ENCODE data around the gene EYA3. TPM values are rescaled to one million over a fixed set of nuclear protein-coding genes. Genes with fewer than 3 reads are reported as not detected.

Gene EYA3
- total RNA-seq, 1 experiment from 2014 or later, result 17.1 TPM

DNA sequence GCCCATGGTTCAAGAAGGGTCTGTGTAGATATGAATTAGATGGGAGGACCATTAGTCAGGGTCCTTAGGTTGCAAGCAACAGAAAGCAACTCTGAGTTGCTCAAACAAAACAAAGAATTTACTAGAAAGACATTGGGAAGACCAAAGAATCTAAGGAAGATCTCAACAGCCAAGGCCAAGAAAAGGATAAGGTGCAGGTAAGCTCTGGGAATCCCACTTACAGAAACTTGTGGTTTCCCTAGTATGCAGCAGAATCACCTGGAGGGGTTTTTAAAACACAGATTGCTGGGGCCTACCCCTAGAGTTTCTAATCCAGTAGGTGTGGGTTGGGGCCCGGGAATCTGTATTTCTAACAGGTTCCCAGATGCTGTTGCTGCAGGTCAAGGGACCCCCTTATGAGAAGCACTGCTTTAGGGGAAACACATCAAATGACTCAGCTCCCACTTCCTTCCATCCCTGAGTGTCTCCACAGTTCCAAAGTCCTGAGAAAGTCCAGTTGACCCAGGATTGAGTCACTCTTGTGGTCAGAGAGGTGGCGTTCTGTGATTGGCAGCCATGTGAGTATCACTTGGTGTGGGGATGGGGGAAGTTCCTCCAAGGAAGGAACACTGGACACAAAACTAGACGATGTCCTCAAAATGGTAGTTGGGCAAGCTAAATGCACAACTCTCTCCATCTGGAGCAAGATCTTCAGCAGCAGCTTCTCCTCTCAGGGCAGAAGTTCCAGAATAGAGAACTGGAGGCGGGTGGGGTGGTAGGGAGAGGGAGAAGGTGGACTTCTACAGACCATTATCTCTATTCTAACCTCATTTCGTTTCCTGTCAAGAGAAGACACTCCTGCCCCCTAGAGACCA lies 24.2 kb upstream of the EYA3 start:
- H3K79me2 ChIP-seq (ENCODE audit: low read length), result no peaks in the 10 kb centered on the region
- peak; percentile 93 for DNase-seq
- H3K9me2 ChIP-seq (replicated peaks; ENCODE audit: low read length), result no peaks in the 10 kb centered on the region
- CTCF ChIA-PET, result interaction anchor here (0.6 kb wide), 1 partner anchor 151 kb away, joined by 6 read pairs; no protein-coding TSS in a partner anchor
- H3K36me3 ChIP-seq (ENCODE audit: low read depth, low read length), result no peaks in the 10 kb centered on the region
- H3K27me3 ChIP-seq (ENCODE audit: low read length), result no peaks in the 10 kb centered on the region
- H3K27ac ChIP-seq (ENCODE audit: low read length), result peak overlapping the region; percentile 99
- POLR2A ChIA-PET (ENCODE audit: unreplicated experiment), result interaction anchor here (0.5 kb wide), 1 partner anchor 97 kb away, joined by 3 read pairs; no protein-coding TSS in a partner anchor
- H3K4me1 ChIP-seq (ENCODE audit: insufficient read depth, low read length), result peaks cover 36% of the 10 kb centered on the region
- H3K4me3 ChIP-seq (ENCODE audit: low read length), result no peak overlapping the region
- BruUV-seq (replicated peaks), result no TSS peak
- no peak for TF ChIP-seq EZH2 (IDR thresholded peaks at IDR 0.05; ENCODE audit: low read length, unreplicated experiment)
- TF ChIP-seq, protein P1, sequence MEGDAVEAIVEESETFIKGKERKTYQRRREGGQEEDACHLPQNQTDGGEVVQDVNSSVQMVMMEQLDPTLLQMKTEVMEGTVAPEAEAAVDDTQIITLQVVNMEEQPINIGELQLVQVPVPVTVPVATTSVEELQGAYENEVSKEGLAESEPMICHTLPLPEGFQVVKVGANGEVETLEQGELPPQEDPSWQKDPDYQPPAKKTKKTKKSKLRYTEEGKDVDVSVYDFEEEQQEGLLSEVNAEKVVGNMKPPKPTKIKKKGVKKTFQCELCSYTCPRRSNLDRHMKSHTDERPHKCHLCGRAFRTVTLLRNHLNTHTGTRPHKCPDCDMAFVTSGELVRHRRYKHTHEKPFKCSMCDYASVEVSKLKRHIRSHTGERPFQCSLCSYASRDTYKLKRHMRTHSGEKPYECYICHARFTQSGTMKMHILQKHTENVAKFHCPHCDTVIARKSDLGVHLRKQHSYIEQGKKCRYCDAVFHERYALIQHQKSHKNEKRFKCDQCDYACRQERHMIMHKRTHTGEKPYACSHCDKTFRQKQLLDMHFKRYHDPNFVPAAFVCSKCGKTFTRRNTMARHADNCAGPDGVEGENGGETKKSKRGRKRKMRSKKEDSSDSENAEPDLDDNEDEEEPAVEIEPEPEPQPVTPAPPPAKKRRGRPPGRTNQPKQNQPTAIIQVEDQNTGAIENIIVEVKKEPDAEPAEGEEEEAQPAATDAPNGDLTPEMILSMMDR (conservative IDR thresholded peaks at IDR 0.05; ENCODE audit: low read depth, low read length), result peak; percentile 63
- peaks cover 3% of the 10 kb centered on the region for H3F3A ChIP-seq (ENCODE audit: low read length, unreplicated experiment)
- H3K4me2 ChIP-seq (ENCODE audit: low read length), result peak overlapping the region; percentile 45
- no peaks in the 10 kb centered on the region for H3K9me3 ChIP-seq (ENCODE audit: low read length)
- no peaks in the 10 kb centered on the region for H4K20me1 ChIP-seq (ENCODE audit: low read length)
- intact Hi-C loops (cut with micrococcal nuclease), result no loop called here
- H2AFZ ChIP-seq (ENCODE audit: low read length), result peak overlapping the region; percentile 30; the same call in 1 of the 2 replicates
- peak overlapping the region; percentile 75 for H3K9ac ChIP-seq (ENCODE audit: low read length)
- ATAC-seq, result peak; percentile 72

DNA sequence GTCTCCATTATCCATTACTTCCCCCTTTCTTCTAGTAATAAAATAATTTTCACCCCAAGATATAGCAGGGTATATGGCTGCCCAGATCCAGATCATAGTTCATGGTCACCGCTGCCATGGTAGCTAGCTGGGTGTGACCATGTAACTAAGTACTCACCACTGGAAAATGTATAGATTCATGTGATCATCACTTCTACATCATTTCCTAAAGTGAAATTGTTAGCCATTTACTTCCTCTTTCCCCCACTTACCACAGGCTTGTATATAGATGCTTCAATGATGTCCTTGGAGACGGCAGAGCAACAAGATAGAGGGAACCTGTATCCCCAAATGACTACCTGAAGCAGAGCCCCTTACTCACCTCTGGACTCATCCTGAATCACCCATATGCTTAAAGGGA lies 22.7 kb upstream of the EYA3 start:
- H3K4me3 ChIP-seq (ENCODE audit: low read length), result peak overlapping the region; percentile 25; the same call in 1 of the 2 replicates
- peak overlapping the region; percentile 50 for H2AFZ ChIP-seq (ENCODE audit: low read length)
- H3K36me3 ChIP-seq (ENCODE audit: low read depth, low read length), result no peaks in the 10 kb centered on the region
- peak overlapping the region; percentile 86 for H3K9ac ChIP-seq (ENCODE audit: low read length)
- POLR2A ChIA-PET (ENCODE audit: unreplicated experiment), result no interaction called here
- ATAC-seq (peak; percentile 71), DNase-seq (peak; percentile 78)
- peaks cover 3% of the 10 kb centered on the region for H3F3A ChIP-seq (ENCODE audit: low read length, unreplicated experiment)
- CTCF ChIA-PET, result interaction anchor here (0.6 kb wide), 1 partner anchor 67 kb away, joined by 3 read pairs; no protein-coding TSS in a partner anchor
- no peaks in the 10 kb centered on the region for H3K9me2 ChIP-seq (replicated peaks; ENCODE audit: low read length)
- no TSS peak for BruUV-seq (replicated peaks)
- H3K4me2 ChIP-seq (ENCODE audit: low read length), result peak overlapping the region; percentile 68
- H3K4me1 ChIP-seq (ENCODE audit: insufficient read depth, low read length), result peaks cover 36% of the 10 kb centered on the region
- H3K9me3 ChIP-seq (ENCODE audit: low read length), result no peaks in the 10 kb centered on the region
- H3K27me3 ChIP-seq (ENCODE audit: low read length), result no peaks in the 10 kb centered on the region
- peak overlapping the region; percentile 99 for H3K27ac ChIP-seq (ENCODE audit: low read length)
- no peaks in the 10 kb centered on the region for H3K79me2 ChIP-seq (ENCODE audit: low read length)
- H4K20me1 ChIP-seq (ENCODE audit: low read length), result no peaks in the 10 kb centered on the region
- intact Hi-C loops (cut with micrococcal nuclease), result no loop called here
- TF ChIP-seq, protein P1 (conservative IDR thresholded peaks at IDR 0.05; ENCODE audit: low read depth, low read length), result no peak
- no peak for TF ChIP-seq EZH2phosphoT487 (IDR thresholded peaks at IDR 0.05; ENCODE audit: borderline replicate concordance, low read length)
- TF ChIP-seq EZH2 (IDR thresholded peaks at IDR 0.05; ENCODE audit: low read length, unreplicated experiment), result no peak

DNA sequence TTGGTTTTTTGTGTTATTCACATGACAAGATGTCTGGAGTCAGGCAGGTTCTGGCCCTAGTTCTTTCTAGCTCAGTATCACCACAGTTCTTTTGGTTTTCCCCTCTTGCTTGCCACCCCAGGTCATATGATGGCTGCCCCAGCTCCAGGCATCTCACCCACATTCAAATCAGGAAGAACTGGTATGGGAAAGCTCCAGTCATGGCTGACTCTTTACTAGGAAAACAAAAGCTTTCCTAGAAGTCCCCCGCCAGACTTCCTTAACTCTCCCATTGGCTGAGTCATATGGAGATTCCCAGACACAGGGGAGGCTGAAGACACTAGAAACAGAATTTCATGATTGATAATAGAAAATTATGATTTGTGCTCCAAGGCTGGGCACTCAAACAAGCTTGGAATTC lies 22.1 kb upstream of the EYA3 start:
- H3K9me3 ChIP-seq (ENCODE audit: low read length), result no peaks in the 10 kb centered on the region
- peaks cover 3% of the 10 kb centered on the region for H3F3A ChIP-seq (ENCODE audit: low read length, unreplicated experiment)
- no TSS peak for BruUV-seq (replicated peaks)
- H3K27ac ChIP-seq (ENCODE audit: low read length), result peak overlapping the region; percentile 99
- POLR2A ChIA-PET (ENCODE audit: unreplicated experiment), result no interaction called here
- no peaks in the 10 kb centered on the region for H3K9me2 ChIP-seq (replicated peaks; ENCODE audit: low read length)
- TF ChIP-seq EZH2phosphoT487 (IDR thresholded peaks at IDR 0.05; ENCODE audit: borderline replicate concordance, low read length), result no peak
- TF ChIP-seq, protein P1 (conservative IDR thresholded peaks at IDR 0.05; ENCODE audit: low read depth, low read length), result no peak
- TF ChIP-seq EZH2 (IDR thresholded peaks at IDR 0.05; ENCODE audit: low read length, unreplicated experiment), result no peak
- peak overlapping the region; percentile 25; the same call in 1 of the 2 replicates for H3K4me3 ChIP-seq (ENCODE audit: low read length)
- peak overlapping the region; percentile 50 for H2AFZ ChIP-seq (ENCODE audit: low read length)
- H3K4me2 ChIP-seq (ENCODE audit: low read length), result peak overlapping the region; percentile 68
- peak; percentile 83 for DNase-seq
- intact Hi-C loops (cut with micrococcal nuclease), result no loop called here
- no peaks in the 10 kb centered on the region for H3K27me3 ChIP-seq (ENCODE audit: low read length)
- H3K9ac ChIP-seq (ENCODE audit: low read length), result peak overlapping the region; percentile 86
- peaks cover 36% of the 10 kb centered on the region for H3K4me1 ChIP-seq (ENCODE audit: insufficient read depth, low read length)
- no peaks in the 10 kb centered on the region for H3K36me3 ChIP-seq (ENCODE audit: low read depth, low read length)
- no peaks in the 10 kb centered on the region for H3K79me2 ChIP-seq (ENCODE audit: low read length)
- CTCF ChIA-PET, result interaction anchor here (0.6 kb wide), 1 partner anchor 67 kb away, joined by 3 read pairs; no protein-coding TSS in a partner anchor
- ATAC-seq, result peak; percentile 48
- H4K20me1 ChIP-seq (ENCODE audit: low read length), result no peaks in the 10 kb centered on the region

All from PC-3 (cell line).